Glomerular visceral epithelial cell (primary cell): ENCODE data around the gene SH3PXD2A.

Experiments used
- DNase-seq: peaks from one replicate; pipeline ENCODE4 v3.0.0-alpha.2; 2016; ENCODE audit errors: extremely low spot score

SH3PXD2A gene, protein sequence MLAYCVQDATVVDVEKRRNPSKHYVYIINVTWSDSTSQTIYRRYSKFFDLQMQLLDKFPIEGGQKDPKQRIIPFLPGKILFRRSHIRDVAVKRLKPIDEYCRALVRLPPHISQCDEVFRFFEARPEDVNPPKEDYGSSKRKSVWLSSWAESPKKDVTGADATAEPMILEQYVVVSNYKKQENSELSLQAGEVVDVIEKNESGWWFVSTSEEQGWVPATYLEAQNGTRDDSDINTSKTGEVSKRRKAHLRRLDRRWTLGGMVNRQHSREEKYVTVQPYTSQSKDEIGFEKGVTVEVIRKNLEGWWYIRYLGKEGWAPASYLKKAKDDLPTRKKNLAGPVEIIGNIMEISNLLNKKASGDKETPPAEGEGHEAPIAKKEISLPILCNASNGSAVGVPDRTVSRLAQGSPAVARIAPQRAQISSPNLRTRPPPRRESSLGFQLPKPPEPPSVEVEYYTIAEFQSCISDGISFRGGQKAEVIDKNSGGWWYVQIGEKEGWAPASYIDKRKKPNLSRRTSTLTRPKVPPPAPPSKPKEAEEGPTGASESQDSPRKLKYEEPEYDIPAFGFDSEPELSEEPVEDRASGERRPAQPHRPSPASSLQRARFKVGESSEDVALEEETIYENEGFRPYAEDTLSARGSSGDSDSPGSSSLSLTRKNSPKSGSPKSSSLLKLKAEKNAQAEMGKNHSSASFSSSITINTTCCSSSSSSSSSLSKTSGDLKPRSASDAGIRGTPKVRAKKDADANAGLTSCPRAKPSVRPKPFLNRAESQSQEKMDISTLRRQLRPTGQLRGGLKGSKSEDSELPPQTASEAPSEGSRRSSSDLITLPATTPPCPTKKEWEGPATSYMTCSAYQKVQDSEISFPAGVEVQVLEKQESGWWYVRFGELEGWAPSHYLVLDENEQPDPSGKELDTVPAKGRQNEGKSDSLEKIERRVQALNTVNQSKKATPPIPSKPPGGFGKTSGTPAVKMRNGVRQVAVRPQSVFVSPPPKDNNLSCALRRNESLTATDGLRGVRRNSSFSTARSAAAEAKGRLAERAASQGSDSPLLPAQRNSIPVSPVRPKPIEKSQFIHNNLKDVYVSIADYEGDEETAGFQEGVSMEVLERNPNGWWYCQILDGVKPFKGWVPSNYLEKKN

DNA sequence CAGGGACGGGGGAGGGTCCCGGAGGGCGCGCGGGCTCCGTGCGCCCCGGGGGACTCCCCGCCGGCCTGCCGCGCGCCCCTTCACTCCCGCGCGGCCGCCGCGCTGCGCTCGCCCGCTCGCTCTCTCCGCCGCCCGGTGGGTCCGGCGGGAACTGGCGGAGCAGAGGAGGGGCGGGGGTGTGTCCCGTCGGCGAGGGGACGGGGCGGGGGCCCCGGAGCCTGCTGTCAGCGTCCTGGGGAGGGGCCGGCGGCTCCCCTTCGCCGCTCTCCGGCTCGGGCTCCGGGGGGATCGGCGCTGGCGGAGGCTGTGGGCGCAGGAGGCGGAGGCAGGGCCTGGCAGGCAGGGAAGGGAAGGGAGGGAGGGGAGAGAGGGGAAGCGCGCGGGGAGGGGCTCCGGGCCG is at the start of gene SH3PXD2A:
Gene SH3PXD2A (minus strand): TSS at position 153 of the 400 bp plus-strand sequence. CDS start 310 bp downstream, outside the sequence.
- DNase-seq, result peak; percentile 8

DNA sequence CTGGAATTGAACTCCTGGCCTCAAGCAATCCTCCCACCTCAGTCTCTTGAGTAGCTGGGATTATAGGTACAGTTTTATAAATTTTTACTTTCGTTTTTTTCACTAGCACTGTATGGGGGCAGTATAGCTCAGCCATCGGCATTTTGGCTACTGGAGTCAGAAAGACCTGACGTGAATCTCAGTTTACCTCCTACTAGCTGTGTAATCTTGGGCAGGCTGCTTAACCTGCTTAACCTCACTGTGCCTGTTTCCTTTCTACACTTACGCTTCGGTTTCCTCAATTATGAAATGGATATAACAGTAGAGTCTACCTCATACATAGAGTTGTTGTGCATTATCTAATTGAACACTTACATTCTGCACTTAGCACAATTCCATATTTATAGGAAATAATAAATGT is 45.9 kb upstream of the SH3PXD2A start:
- DNase-seq, result no peak

DNA sequence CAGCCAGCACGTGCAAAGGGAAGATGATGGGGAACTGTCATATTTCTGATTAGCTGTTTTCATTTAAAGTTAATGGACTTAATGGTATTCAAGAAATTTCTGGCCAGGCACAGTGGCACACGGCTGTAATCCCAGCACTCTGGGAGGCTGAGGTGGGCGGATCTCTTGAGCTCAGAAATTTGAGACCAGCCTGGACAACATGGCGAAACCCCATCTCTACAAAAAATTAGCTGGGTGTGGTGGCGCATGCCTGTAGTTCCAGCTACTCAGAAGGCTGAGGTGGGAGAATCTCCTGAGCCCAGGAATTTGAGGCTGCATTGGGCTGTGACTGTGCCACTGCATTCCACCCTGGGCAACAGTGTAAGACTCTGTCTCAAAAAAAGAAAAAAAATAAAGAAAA is 43.9 kb upstream of the SH3PXD2A start:
- DNase-seq, result no peak

DNA sequence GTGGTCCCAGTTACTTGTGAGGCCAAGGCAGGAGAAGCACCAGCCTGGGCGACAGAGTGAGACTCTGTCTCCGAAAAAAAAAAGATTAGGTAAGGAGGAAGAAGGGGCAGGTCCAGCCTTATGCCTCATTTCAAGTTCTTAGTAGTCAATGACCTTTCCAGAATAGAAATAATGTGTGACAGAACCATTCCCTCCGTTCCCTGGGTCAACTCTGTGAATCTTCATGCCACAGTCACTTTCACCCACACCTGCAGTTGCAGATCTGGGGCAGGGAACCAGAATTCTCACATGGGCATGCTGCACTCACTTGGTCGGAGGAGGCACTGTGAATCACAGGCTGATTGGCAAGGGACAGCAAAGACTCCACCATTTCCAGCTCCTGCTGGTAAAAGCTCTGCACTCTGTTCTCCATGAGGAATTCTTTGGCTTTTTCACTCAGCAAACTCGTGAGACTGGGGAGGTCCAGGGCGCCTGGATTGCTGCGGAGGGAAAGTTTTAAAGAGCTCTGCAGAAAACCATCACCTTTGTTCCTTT is 41.9 kb upstream of the SH3PXD2A start:
- DNase-seq, result no peak

- DNase-seq, result no peak
These were observed 40.8 kb upstream of the SH3PXD2A start for GRCh38 chr10:103896225-103896624.

DNA sequence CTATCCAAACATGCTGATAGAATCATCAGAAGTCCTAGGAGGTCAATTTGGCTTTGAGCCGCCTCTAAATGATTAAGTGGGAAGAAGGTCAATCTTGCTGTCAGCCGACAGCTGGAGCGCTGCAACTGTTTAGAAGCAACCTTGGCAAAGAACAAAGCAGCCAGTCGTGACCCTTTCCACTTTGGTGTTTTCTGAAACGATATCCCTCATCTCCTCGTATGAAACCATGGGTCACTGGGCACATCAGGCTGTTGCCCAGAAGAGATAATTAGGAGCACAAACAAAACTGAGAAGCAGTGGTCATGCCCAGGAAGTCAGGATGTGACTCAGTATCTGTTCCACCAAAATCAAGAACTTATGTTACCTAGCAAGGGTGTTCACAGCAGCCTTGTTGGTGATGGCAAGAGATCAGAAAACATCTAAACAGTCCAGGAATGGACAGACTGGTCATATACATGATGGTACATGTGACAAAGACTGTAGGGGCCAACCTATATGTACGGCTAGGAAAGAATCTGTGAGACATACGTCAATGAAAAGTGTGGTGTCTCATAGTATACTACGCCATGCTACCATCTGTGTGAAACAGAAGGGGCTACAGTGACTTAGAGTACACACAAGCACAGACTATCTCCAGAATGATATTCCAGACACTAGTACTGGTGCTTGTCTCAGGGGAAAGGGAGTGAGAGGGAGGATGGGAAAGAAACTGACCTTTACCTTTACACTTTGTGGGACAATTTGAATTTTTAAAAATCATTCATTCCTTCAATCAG is 40.2 kb upstream of the SH3PXD2A start:
- DNase-seq, result peak; percentile 11

DNA sequence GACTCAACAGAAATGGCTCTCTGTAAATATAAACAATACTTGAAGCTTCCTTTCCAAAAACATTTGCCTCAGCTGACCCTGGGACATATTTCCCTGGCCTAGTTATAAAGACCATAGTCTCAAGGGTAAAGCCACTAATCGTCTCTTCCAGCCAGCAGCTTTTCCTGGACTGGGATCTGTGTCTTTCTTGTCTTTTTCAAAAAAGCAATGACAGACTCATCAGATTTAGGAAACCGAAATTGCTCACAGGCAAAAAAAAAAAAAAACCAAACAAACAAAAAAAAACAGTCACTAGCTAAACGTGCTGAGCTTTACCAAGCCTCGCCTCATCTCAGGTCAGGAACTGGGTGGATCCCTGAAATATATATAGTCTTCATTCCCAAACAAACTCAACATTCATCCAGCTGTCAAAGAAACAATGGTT is 39.1 kb upstream of the SH3PXD2A start:
- DNase-seq, result no peak

GRCh38 chr10:103893817-103894216 is 38.4 kb upstream of the SH3PXD2A start:
- DNase-seq, result no peak

- no peak for DNase-seq
These were observed 36.8 kb upstream of the SH3PXD2A start for GRCh38 chr10:103892181-103892580.

GRCh38 chr10:103890688-103891087 is 35.3 kb upstream of the SH3PXD2A start:
- no peak for DNase-seq

DNA sequence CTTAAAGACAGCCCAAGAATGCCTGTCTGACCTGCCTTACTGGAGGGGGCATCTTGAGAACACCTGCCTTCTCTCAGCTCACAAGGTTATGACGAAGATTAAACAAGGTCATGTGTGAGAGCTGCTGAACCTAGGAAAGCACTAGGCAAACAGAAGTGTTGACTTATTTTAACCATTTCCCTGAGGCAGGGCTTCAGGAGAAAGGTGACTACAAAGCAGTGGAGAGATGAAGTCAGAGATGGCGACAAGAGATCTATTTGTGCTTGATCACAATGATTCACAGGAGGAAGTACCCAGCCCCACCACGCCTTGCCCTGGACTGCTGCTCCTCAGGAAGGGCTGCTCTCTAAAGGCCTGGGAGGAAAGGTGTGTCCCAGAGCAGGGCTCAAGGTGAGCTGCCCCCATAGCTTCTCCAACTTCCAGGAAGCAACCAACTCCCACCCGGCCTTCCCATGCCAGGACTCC is 34.9 kb upstream of the SH3PXD2A start:
- DNase-seq, result no peak

GRCh38 chr10:103889121-103889720 is 33.8 kb upstream of the SH3PXD2A start:
- no peak for DNase-seq

DNA sequence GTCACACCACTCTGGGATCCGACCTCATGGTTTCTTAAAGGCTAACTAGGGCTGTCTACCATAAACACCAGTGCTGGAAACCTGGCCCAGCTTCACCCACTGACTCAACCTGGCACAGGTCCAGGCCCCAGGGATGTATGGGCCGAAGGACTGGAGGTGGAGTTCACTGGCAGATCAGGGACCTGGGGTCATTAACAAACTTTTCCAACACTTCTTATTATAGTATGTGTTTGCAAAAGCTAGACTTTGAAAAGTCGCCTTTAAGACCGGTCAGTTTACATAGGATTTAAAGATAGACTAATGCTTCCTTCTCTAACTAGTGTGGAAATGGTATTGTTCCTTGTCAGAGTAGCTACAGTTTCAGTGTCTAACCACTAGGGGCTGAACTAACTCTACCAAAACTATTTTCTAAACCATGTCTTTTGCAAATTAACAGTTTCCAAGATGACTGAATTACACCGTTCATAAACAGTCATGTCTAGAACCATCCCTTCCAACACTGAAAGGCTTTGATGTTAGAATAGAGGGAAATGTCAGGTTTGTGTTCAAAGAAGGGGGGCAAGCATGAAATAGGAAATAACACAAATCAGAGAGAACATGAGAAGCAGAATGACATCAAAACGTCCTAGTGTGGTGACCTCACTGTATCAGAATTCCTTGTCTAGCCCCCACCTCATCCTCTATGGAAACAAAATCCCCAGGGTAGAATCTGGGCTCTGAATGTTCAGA is 32.9 kb upstream of the SH3PXD2A start:
- peak; percentile 89 for DNase-seq

- DNase-seq, result no peak
These were observed 30.2 kb upstream of the SH3PXD2A start for GRCh38 chr10:103885617-103886016.

GRCh38 chr10:103884681-103885139 is 29.3 kb upstream of the SH3PXD2A start:
- DNase-seq, result peak; percentile 65

DNA sequence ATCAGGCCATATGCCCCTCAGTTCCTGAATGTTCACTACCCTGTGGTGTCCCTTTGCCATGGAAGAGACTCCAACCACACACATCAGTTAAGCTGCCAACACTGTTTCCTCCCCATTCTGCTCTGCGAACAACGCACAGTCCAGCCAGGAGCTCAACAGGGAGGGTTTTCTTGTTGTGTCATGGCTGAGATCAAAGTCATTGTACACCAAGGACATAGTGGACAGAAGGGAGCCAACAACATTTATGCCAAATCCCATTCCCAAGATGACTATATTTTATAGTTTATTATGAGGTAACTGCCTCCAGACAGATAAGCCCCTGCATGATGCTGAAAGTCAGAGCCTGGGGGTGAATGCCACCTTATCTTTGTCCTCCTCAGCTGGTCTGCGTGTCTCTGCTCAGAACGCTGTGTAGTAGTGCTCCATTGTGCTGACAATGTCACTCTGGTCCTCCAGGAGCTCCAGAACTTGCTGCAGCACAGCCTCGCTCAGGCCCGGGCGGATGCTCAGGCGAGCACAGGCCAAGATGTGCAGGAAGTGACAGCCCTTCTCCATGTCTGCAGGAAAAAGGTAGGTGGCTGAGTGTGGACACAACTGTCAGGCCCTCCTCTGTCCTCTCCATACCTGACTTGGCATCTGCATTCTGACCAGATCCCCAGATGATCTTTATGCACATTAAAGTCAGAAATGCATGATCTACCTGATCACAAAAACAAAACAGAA is 27.1 kb upstream of the SH3PXD2A start:
- no peak for DNase-seq

DNA sequence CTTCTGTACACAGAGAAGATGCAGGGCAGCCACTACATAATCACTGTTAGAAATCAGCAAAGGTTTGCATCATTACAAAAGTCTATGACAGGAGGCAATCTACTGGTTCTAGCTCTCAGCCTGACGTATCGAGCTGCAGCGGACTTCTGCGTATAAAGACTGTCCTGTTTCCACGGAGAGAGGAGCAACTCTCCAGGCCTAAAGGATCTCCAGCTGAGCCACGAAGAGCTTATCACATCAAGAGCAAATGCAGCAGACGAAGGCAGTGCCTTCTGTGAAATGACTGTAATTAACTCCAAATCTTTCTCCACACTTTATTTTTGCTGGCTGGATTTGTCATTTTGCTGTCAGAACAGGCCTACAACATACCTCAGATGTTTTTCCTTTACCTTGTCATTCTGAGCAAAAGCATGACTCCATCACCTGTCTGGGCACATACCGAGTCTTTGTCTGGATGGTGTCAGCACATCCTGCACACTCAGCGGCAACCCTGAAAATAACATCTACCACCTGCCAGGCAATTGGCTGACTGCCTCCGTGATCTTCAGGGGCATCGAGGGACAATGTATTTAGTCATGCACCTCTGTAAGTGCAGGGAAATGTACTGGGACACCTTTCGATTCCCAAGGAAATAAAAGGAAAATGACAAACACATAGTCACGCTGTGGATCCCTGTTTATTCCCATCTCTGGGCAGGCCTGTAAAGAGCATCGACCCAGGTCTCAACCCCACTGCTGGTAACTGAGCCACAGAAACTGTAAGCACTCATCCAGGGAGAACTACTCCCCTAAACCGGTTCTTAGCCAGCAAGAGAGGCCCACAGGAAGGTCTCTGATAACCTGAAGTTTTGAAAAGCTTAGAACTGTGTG is 26.3 kb upstream of the SH3PXD2A start:
- DNase-seq, result no peak

GRCh38 chr10:103879831-103880230 is 24.5 kb upstream of the SH3PXD2A start:
- no peak for DNase-seq
